Subcutaneous adipose tissue (tissue), 4 donors: Measurements from ENCODE around the gene IQCH. TPM values are rescaled to one million over a fixed set of nuclear protein-coding genes. Genes with fewer than 3 reads are reported as not detected.

ENCODE experiments used
- CTCF ChIP-seq: fragments of 450-650 bp; IDR thresholded peaks from one replicate; pipeline ENCODE4 v1.5.1; 2016; ENCODE audit warnings: low read depth, mild to moderate bottlenecking, control low read depth, antibody characterized with exemption, moderate library complexity
- total RNA-seq, 4 donors: library from RNA; depleted of rRNA; stranded (reverse); fragments of >200 nt; gene quantifications; one replicate each; pipeline ENCODE4 v1.1.0, GENCODE V29; 2016

Gene IQCH
- total RNA-seq, 4 donors from 2014 or later: 0.51 to 1.5 (median 0.88) TPM; not detected in 1

GRCh38 chr15:67400890-67401289 is 146.3 kb downstream of the IQCH start:
- TF ChIP-seq CTCF: no peak

GRCh38 chr15:67401336-67401735 is 146.8 kb downstream of the IQCH start:
- no peak for TF ChIP-seq CTCF

- no peak for TF ChIP-seq CTCF
Observed at GRCh38 chr15:67403428-67404154, 149.0 kb downstream of the IQCH start.

GRCh38 chr15:67405208-67406191 is 150.9 kb downstream of the IQCH start:
- no peak for TF ChIP-seq CTCF

GRCh38 chr15:67406257-67406861 is 151.8 kb downstream of the IQCH start:
- TF ChIP-seq CTCF: no peak

- TF ChIP-seq CTCF: no peak
Observed at GRCh38 chr15:67407786-67408185, 153.2 kb downstream of the IQCH start.

- TF ChIP-seq CTCF: no peak
Observed at GRCh38 chr15:67409175-67409574, 154.6 kb downstream of the IQCH start.
